HG02938 (cell line): Measurements from ENCODE around the gene PRKG2.
"Not testable (repeated sequence)": the region's sequence is repeated elsewhere in the genome, so short reads cannot be mapped to it uniquely, and the experiment has no call there.

Source experiments
- ATAC-seq: cut with Tn5 transposase; IDR thresholded peaks from one replicate; pipeline ENCODE4 v1.9.1; 2021; ENCODE audit warnings: mild to moderate bottlenecking, moderate library complexity; ENCODE audit not compliant: unreplicated experiment

The PRKG2 gene

GRCh38 chr4:81214881-81215868, at the start of gene PRKG2:
TSS of gene PRKG2 (minus strand) at chr4:81215222. CDS start at chr4:81205047, 10,175 bp downstream.
- no peak for ATAC-seq

DNA sequence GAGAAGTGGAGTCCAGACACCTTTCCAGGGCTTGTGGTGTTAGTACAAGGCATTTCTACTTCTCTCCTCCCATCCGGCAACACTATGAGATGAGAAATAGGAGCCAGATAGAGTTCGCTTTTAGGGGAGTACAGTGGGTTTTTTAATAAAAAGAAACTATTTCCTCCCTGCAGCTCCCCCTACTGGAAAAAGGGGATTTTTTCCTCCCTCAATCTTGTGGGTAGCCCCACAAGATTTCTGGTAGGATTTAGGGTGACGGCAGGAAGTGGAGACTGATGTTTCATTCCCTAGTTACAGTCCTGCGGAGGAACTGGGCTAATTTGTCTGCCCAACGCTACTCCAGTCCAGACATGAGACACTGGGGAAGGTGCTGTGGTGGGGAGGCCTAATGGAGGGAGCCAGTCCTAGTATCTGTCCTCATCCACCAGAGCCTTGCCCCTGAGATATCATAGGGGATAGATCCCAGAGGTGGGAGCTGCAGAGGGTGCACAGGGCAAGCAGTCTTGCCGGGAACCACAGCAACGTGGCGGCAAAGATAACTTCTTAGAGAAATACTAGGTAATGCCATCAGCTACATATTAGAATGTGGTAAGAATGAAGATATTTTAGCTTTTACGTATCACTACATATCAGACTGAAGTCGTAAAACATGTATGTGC, 45.5 kb upstream of the PRKG2 start:
- no peak for ATAC-seq

- no peak for ATAC-seq
Measured at GRCh38 chr4:81258841-81259550, 44.0 kb upstream of the PRKG2 start.

DNA sequence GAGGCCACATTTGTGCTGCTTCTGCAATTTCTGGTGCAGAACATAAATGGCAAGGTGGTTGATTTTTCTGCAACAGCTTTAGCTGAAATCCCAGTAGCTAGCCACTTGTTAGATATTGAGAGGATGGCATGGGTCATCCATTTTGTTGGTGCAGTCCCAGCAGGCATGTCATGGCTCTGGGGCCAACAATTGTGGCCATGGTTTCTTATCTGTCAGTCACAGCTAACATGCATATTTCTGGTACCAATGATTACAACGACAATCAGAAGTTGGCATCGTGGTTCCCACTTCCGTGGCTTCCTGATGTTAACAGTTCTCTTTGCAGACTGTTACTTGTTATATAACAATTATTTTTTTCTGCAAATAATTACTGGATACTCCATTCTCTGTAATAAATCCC, 42.8 kb upstream of the PRKG2 start:
- ATAC-seq, result no peak

DNA sequence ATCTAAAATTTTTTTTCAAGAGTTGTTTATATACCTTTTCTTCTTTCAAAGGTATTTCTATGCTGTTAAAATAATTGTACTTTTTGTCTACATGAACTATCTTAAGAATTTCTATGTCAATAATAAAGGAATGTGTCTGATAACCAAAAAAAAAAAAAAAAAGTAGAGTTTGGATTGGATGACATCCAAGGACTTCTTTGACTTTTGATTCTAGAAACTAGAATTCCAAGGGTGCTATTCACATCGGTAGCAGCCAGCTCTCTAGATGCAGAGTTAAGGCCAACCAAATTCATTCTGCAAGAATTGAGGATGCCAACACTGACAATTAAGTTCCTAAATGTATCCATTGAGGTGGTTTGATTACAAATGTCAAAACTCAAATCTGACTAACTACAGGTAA, 42.0 kb upstream of the PRKG2 start:
- no peak for ATAC-seq

GRCh38 chr4:81256059-81256970, 41.3 kb upstream of the PRKG2 start:
- ATAC-seq, result no peak

DNA sequence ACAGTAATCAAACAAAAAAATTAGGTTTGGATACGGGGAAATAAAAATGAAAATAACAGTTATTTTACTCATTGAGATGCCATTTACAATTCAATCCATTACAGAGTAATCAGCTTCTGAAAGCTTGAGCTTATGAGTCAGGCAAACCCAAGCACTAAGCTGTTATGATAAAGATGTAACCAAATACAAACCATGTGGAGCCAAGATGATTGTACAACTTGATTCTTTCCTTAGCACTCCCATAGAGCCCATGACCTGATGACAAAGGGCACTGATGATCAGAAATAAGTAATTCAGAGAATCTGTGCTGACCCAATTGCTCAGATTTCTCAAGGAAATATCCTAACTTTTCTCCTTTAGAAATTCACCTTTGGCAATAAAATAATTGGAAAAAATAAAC, 40.5 kb upstream of the PRKG2 start:
- no peak for ATAC-seq

- ATAC-seq, result no peak
Measured at GRCh38 chr4:81250430-81250829, 35.4 kb upstream of the PRKG2 start.

GRCh38 chr4:81245218-81246009, 30.4 kb upstream of the PRKG2 start:
- ATAC-seq, result no peak

DNA sequence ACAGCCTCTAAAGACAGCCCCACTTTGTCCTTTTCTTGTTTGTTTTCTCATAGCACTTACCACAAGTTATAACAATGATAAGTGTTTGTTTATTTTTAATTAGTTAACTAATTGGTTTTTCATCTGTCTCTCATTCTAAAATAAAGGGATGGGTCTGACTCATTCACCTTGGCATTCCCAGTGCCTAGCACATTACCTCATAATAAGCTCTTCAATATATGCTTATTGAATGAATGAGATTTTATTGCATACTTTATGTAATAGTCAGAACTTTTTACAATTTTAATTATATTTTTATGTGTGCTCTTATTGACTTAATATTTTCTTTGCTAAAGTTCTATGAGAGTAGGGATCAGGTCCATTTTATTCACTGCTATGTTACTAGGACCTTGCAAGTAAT, 22.8 kb upstream of the PRKG2 start:
- no peak for ATAC-seq

GRCh38 chr4:81235982-81236749, 21.1 kb upstream of the PRKG2 start:
- ATAC-seq, result no peak

DNA sequence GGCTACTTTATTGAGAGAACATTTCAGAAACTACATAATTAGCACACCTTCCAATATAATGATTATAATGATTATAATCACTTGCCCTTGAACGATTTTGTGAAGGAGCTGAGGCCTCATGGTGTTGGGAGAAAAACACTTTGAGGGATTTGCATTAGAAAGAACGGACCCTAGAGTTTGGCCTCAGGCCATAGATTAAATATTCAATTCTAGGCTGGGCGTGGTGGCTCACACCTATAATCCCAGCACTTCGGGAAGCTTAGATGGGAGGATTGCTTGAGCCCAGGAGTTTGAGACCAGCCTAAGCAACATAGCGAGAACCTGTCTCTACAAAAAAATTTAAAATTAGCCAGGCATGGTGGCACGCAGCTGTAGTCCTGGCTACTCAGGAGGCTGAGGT, 12.9 kb upstream of the PRKG2 start:
- ATAC-seq, result no peak

- no peak for ATAC-seq
Measured at GRCh38 chr4:81227138-81227537, 12.1 kb upstream of the PRKG2 start.

GRCh38 chr4:81225252-81225651, 10.2 kb upstream of the PRKG2 start:
- ATAC-seq, result no peak

DNA sequence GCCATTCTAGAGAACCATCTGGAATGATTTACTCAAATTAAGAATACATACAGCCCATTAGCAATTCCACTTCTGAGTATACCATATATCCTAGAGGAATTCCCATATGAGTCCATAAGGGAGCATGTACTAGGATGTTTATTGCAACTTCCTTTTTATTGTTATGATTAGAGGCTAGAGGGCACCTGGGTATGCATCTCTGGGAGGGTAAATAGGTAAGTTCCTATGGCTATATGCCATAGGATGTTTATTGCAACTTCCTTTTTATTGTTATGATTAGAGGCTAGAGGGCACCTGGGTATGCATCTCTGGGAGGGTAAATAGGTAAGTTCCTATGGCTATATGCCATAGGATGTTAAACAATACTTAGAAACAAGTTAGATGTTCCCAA, 7.1 kb upstream of the PRKG2 start:
- not testable (repeated sequence) for ATAC-seq

- ATAC-seq, result no peak
Measured at GRCh38 chr4:81221303-81222081, 6.5 kb upstream of the PRKG2 start.

- ATAC-seq, result no peak
Measured at GRCh38 chr4:81220271-81220670, 5.2 kb upstream of the PRKG2 start.

- ATAC-seq, result no peak
Measured at GRCh38 chr4:81218206-81218605, 3.2 kb upstream of the PRKG2 start.
